B cell (primary cell): ENCODE measurements around the gene TP63. TPM values are rescaled to one million over a fixed set of nuclear protein-coding genes. Genes with fewer than 3 reads are reported as not detected.

Experiments used
- ATAC-seq: fragments of 200-7000 bp; cut with Tn5 transposase; one replicate; pipeline ENCODE4 v1.10.0; 2021; ENCODE audit warnings: low read depth, mild to moderate bottlenecking, moderate number of reproducible peaks, moderate library complexity
- CTCF ChIA-PET: fragments of 350-600 bp; sonication (Branson Sonifier 250); formaldehyde crosslinking; loops from one replicate; lab custom pipeline; 2021; ENCODE audit warnings: antibody characterized with exemption, inconsistent platforms; lab: Charles Lee
- POLR2A ChIA-PET: fragments of 350-600 bp; sonication (Branson Sonifier 250); formaldehyde crosslinking; loops from one replicate; lab custom pipeline; 2021; ENCODE audit warnings: antibody characterized with exemption; lab: Charles Lee
- DNase-seq: peaks from one replicate; pipeline ENCODE4 v3.0.0; 2013
- H2AFZ ChIP-seq: 2 replicates; pipeline ENCODE4 v1.6.1; 2012; ENCODE audit warnings: mild to moderate bottlenecking, low read depth, low read length; ENCODE audit not compliant: insufficient read depth, poor library complexity, severe bottlenecking
- H3K27ac ChIP-seq, 2 donors: 1 replicate in 1 of 2; 2 replicates in 1 of 2; pipeline ENCODE4 v1.5.1; 2012 to 2013; ENCODE audit warnings: low read length in 2 of 2, mild to moderate bottlenecking in 2 of 2, moderate library complexity in 1 of 2
- H3K27me3 ChIP-seq, 4 experiments: fragments of 200-600 bp in 1 of 4; sonication (generic) in 1 of 4; replicated peaks in 1 of 4; 1 replicate in 2 of 4; 2 replicates in 2 of 4; pipeline versions ENCODE4 v1.6.1 to v1.7.0; 2013 to 2016; ENCODE audit warnings: low read length in 3 of 4, mild to moderate bottlenecking in 2 of 4, mixed read lengths in 1 of 4, moderate library complexity in 1 of 4; ENCODE audit not compliant: insufficient read depth in 4 of 4, control insufficient read depth in 3 of 4; ENCODE audit errors: control extremely low read depth in 1 of 4
- H3K36me3 ChIP-seq, 2 experiments: replicated peaks in 1 of 2; 1 replicate in 1 of 2; 2 replicates in 1 of 2; pipeline versions ENCODE4 v1.6.1 to v1.7.1; 2013; ENCODE audit warnings: low read length in 1 of 2; ENCODE audit not compliant: insufficient read depth in 2 of 2, control insufficient read depth in 1 of 2; ENCODE audit errors: control extremely low read depth in 1 of 2, extremely low read depth in 1 of 2
- H3K4me1 ChIP-seq, 2 donors: fragments of 200-600 bp in 1 of 2; sonication (generic) in 1 of 2; 1 replicate in 1 of 2; 2 replicates in 1 of 2; pipeline versions ENCODE4 v1.5.1 to v1.6.1; 2013 to 2017; ENCODE audit warnings: low read length in 2 of 2; ENCODE audit not compliant: control insufficient read depth in 2 of 2, insufficient read depth in 2 of 2
- H3K4me2 ChIP-seq: replicated peaks from 2 replicates; pipeline ENCODE3; 2012; ENCODE audit warnings: mild to moderate bottlenecking, low read depth, low read length; ENCODE audit not compliant: poor library complexity, severe bottlenecking
- H3K4me3 ChIP-seq, 5 experiments: fragments of 200-600 bp in 1 of 5; sonication (generic) in 1 of 5; 1 replicate in 3 of 5; 2 replicates in 2 of 5; pipeline versions ENCODE4 v1.5.1 to v1.7.0; 2011 to 2016; ENCODE audit warnings: low read length in 4 of 5, mild to moderate bottlenecking in 4 of 5, low read depth in 2 of 5, control low read depth in 1 of 5, moderate library complexity in 1 of 5; ENCODE audit not compliant: insufficient read depth in 1 of 5; ENCODE audit errors: control extremely low read depth in 1 of 5, extremely low read depth in 1 of 5
- H3K79me2 ChIP-seq: fragments of 200-600 bp; sonication (generic); one replicate; pipeline ENCODE4 v1.6.0; 2016; ENCODE audit warnings: low read length; ENCODE audit not compliant: control insufficient read depth, insufficient read depth
- H3K9ac ChIP-seq: fragments of 200-600 bp; sonication (generic); 2 replicates; pipeline ENCODE4 v1.6.1; 2017; ENCODE audit warnings: mild to moderate bottlenecking, low read length, moderate library complexity
- H3K9me3 ChIP-seq, 3 donors: one replicate each; pipeline versions ENCODE4 v1.6.1 to v1.7.1; 2013; ENCODE audit warnings: low read length in 2 of 3; ENCODE audit not compliant: control insufficient read depth in 2 of 3, insufficient read depth in 1 of 3; ENCODE audit errors: control extremely low read depth in 1 of 3
- H4K20me1 ChIP-seq: 2 replicates; pipeline ENCODE4 v1.6.0; 2012; ENCODE audit warnings: mild to moderate bottlenecking, low read length; ENCODE audit not compliant: insufficient read depth, control insufficient read depth, poor library complexity, severe bottlenecking
- H3K27ac Mint-ChIP-seq: one replicate; pipeline ENCODE4 v1.8.0; 2021; ENCODE audit warnings: mixed read lengths
- H3K27me3 Mint-ChIP-seq: one replicate; pipeline ENCODE4 v1.8.0; 2021; ENCODE audit warnings: mixed read lengths
- H3K4me1 Mint-ChIP-seq: one replicate; pipeline ENCODE4 v1.8.0; 2021; ENCODE audit warnings: mixed read lengths
- H3K4me3 Mint-ChIP-seq: one replicate; pipeline ENCODE4 v1.8.0; 2021; ENCODE audit warnings: mixed read lengths
- H3K9me3 Mint-ChIP-seq: one replicate; pipeline ENCODE4 v1.8.0; 2022; ENCODE audit warnings: mixed read lengths; ENCODE audit not compliant: insufficient read depth
- EZH2 ChIP-seq: IDR thresholded peaks from 2 replicates; pipeline ENCODE4 v1.6.1; 2012; ENCODE audit warnings: borderline replicate concordance, low read depth, mild to moderate bottlenecking, moderate library complexity, low read length; ENCODE audit not compliant: insufficient read depth, poor library complexity, severe bottlenecking
- WGBS: methylation state at CpG from one replicate; pipeline ENCODE4 v1.1.5; 2013; ENCODE audit warnings: missing lambda C conversion rate; ENCODE audit not compliant: insufficient coverage; 5-methylcytosine and 5-hydroxymethylcytosine counted together
- intact Hi-C: fragments of 100-400 bp; cut with micrococcal nuclease; formaldehyde crosslinking; loops from one replicate; pipeline ENCODE4 v1.10.0; 2022
- polyA plus RNA-seq: library from polyadenylated mRNA; depleted of rRNA; stranded (reverse); fragments of >200 nt; gene quantifications from 2 replicates; pipeline ENCODE4 v1.2.3, GENCODE V29; 2012
- total RNA-seq, 2 donors: library from RNA; stranded (reverse); fragments of 120-200 nt in 1 of 2; gene quantifications; 1 replicate in 1 of 2; 2 replicates in 1 of 2; pipeline versions ENCODE4 v1.2.3 to v1.2.4, GENCODE V29; 2013 to 2022
- TF ChIP-seq, protein P1 (sequence below): fragments of 200-600 bp; IDR thresholded peaks from one replicate; pipeline ENCODE4 v1.8.0; 2022; ENCODE audit warnings: antibody characterized with exemption, mild to moderate bottlenecking

Gene TP63
- total and polyA plus RNA-seq, 2 donors (not counting 1 experiment from before 2014, with no cell fraction given), result 1.2 to 2.0 TPM

DNA sequence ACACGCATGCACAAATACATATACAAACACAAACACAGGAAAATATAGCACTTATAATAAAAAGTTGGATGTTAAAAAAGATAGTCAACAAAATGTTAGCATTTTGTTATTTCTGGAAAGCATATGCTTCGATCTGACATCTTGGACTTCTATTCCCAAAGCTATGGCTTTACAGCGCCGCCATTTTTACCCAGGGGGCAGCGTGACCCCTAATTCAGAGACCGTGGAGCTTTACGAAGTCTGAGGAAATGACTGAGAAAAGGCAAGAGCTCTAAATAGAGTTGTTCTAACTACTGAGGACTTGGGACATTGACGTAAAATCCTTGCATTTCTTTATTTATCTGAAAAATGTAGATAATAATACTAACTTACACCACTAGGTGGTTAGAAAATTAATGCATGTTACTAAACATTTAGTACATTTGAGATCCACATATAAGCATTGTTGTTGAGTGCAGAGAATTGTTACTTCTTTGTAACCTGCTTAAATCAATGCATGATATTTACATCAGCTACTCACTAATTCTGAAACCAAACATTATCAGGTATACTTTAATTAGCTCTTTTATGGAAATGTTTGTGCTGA, 155.4 kb downstream of the TP63 start:
- Histone ChIP-seq H3K27ac (no peak overlapping the region), H3K4me2 (no peak overlapping the region), H3K4me3 (no peak overlapping the region), H3K4me1 (no peaks in the 10 kb centered on the region), H3K9me3 (no peaks in the 10 kb centered on the region), H2AFZ (no peak overlapping the region), H3K9ac (no peak overlapping the region), H4K20me1 (no peaks in the 10 kb centered on the region), H3K36me3 (no peaks in the 10 kb centered on the region), H3K79me2 (no peaks in the 10 kb centered on the region), H3K27me3 (no peaks in the 10 kb centered on the region)
- TF ChIP-seq, protein P1, sequence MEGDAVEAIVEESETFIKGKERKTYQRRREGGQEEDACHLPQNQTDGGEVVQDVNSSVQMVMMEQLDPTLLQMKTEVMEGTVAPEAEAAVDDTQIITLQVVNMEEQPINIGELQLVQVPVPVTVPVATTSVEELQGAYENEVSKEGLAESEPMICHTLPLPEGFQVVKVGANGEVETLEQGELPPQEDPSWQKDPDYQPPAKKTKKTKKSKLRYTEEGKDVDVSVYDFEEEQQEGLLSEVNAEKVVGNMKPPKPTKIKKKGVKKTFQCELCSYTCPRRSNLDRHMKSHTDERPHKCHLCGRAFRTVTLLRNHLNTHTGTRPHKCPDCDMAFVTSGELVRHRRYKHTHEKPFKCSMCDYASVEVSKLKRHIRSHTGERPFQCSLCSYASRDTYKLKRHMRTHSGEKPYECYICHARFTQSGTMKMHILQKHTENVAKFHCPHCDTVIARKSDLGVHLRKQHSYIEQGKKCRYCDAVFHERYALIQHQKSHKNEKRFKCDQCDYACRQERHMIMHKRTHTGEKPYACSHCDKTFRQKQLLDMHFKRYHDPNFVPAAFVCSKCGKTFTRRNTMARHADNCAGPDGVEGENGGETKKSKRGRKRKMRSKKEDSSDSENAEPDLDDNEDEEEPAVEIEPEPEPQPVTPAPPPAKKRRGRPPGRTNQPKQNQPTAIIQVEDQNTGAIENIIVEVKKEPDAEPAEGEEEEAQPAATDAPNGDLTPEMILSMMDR, result no peak
- TF ChIP-seq EZH2, result no peak
- no peak for ATAC-seq
- DNase-seq, result no peak
- WGBS, result 98% methylated on average over 5 of the region's 8 CpGs
- no peaks in the 10 kb centered on the region for H3K9me3 Mint-ChIP-seq
- H3K27ac Mint-ChIP-seq, result no peak overlapping the region
- intact Hi-C loops, result no loop called here
- ChIA-PET CTCF (no interaction called here), POLR2A (no interaction called here)
- peaks cover 4% of the 10 kb centered on the region for H3K4me1 Mint-ChIP-seq
- no peak overlapping the region for H3K4me3 Mint-ChIP-seq
- H3K27me3 Mint-ChIP-seq, result no peaks in the 10 kb centered on the region

DNA sequence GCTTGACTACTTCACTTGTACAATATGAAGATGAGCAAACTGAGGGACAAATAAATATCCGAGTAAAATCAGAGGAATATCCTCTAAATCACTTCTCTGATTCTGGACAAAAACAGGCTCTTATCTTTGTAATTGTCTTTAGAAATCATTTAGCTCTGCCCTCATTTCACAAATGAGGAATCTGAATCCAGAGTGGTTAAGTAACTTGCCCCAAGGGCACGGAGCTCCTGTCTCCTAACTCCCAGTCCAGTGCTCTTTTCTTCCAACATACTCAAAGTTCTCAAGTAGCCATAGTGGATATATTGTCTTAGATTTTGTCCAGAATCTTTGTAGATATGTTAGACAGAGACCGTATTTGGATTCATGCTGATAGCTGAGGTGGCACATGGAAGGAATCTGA, 156.0 kb downstream of the TP63 start:
- Histone ChIP-seq H3K79me2 (no peaks in the 10 kb centered on the region), H4K20me1 (no peaks in the 10 kb centered on the region), H3K4me1 (no peaks in the 10 kb centered on the region), H3K36me3 (no peaks in the 10 kb centered on the region), H3K4me2 (no peak overlapping the region), H2AFZ (no peak overlapping the region), H3K27ac (no peak overlapping the region), H3K27me3 (no peaks in the 10 kb centered on the region), H3K4me3 (no peak overlapping the region), H3K9me3 (no peaks in the 10 kb centered on the region), H3K9ac (no peak overlapping the region)
- WGBS, result no CpG with 5 or more reads among the region's 3 CpGs
- intact Hi-C loops, result no loop called here
- CTCF ChIA-PET, result no interaction called here
- peaks cover 4% of the 10 kb centered on the region for H3K4me1 Mint-ChIP-seq
- TF ChIP-seq EZH2, result no peak
- TF ChIP-seq, protein P1, result no peak
- H3K9me3 Mint-ChIP-seq, result no peaks in the 10 kb centered on the region
- peaks cover 3% of the 10 kb centered on the region for H3K27me3 Mint-ChIP-seq
- ATAC-seq (no peak), DNase-seq (no peak)
- H3K4me3 Mint-ChIP-seq, result no peak overlapping the region
- POLR2A ChIA-PET, result no interaction called here
- no peak overlapping the region for H3K27ac Mint-ChIP-seq
